Measurements from ENCODE around the gene PDE4D. TPM values are rescaled to one million over a fixed set of nuclear protein-coding genes. Genes with fewer than 3 reads are reported as not detected.
A peak's percentile ranks its signal among the peaks of the same experiment; 100 is the strongest.

Gene PDE4D
- total and polyA plus RNA-seq, 10 of the 15 experiments (the other 5 are each of a cell fraction or from before 2014, with no cell fraction given), result 0.87 to 4.1 (median 2.2) TPM

DNA sequence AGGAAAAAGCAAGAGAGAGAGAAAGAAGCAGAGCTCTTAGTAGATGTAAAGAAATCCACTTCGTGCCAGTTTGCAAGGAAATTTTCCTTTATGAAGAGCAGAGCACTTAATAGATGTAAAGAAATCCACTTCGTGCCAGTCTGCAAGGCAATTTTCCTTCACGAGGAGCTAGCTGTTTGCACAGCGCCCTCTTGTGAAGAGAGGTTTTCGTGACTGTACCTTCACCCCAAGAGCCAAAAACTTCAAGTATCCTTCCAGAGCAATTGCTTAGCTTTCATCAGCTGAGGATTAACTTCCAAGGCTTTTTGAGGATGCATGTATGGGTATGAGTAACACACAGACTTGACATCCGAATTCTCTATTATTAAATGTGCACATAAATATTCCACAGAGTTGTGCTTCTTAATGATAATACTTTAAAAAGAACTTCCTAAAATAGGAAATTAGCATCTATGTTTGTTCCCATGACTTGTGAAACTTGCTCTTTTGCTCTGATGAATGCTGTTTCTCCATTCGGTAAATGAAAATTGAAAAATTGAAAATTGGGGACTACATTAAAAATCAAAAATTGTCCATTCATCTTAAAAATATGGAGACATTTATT is 525.6 kb downstream of the PDE4D start:
- intact Hi-C loops (cut with micrococcal nuclease; ENCODE audit: unreplicated experiment), result loop anchor here (5.0 kb wide), 1 partner anchor 181 kb away; no protein-coding TSS in a partner anchor
- Histone ChIP-seq H3K4me2 (ENCODE audit: control insufficient read depth, insufficient read depth) (no peak overlapping the region), H3K27ac (ENCODE audit: control insufficient read depth, insufficient read depth) (no peak overlapping the region), H2AFZ (ENCODE audit: control insufficient read depth, low read depth, low read length) (no peak overlapping the region), H3K4me3 (no peak overlapping the region), H3K9ac (ENCODE audit: control insufficient read depth, insufficient read depth, low read length) (no peak overlapping the region), H3K27me3 (replicated peaks in 1 of 2; ENCODE audit: control insufficient read depth in 2 of 2, insufficient read depth in 2 of 2, low read length in 1 of 2) (no peaks in the 10 kb centered on the region; a peak in 1 of 4 replicates), H3K36me3 (ENCODE audit: control insufficient read depth in 2 of 2, insufficient read depth in 2 of 2, low read length in 1 of 2) (no peaks in the 10 kb centered on the region), H3K4me1 (ENCODE audit: control insufficient read depth, insufficient read depth, low read length) (no peaks in the 10 kb centered on the region), H4K20me1 (ENCODE audit: control insufficient read depth, insufficient read depth) (no peaks in the 10 kb centered on the region), H3K9me3 (replicated peaks; ENCODE audit: control insufficient read depth, insufficient read depth, low read length) (no peaks in the 10 kb centered on the region; the same call in 2 of the 3 replicates), H3K79me2 (ENCODE audit: control insufficient read depth, insufficient read depth, low read length) (no peaks in the 10 kb centered on the region)
- TF ChIP-seq BHLHE40 (IDR thresholded peaks at IDR 0.05; ENCODE audit: borderline replicate concordance in 1 of 2, low read depth in 2 of 2, low read length in 1 of 2), result no peak
- TF ChIP-seq PML (IDR thresholded peaks at IDR 0.05; ENCODE audit: low read length), result no peak
- TF ChIP-seq TARDBP (IDR thresholded peaks at IDR 0.05; ENCODE audit: borderline replicate concordance), result no peak
- peak; percentile 56; the same call in 1 of the 2 replicates for TF ChIP-seq SMC3 (IDR thresholded peaks at IDR 0.05; ENCODE audit: borderline replicate concordance, low read length)
- no peak for TF ChIP-seq GATAD2B (conservative IDR thresholded peaks at IDR 0.05; ENCODE audit: low read depth)
- no peak for TF ChIP-seq IRF5 (IDR thresholded peaks at IDR 0.05; ENCODE audit: borderline replicate concordance)
- peak; percentile 67 for TF ChIP-seq RAD21 (IDR thresholded peaks at IDR 0.05; ENCODE audit: insufficient read depth, low read depth, low read length)
- TF ChIP-seq ZBED1 (IDR thresholded peaks at IDR 0.05; ENCODE audit: borderline replicate concordance), result no peak
- TF ChIP-seq CTCF (IDR thresholded peaks at IDR 0.05 in 2 of 3, conservative IDR thresholded peaks at IDR 0.05 in 1 of 3; ENCODE audit: control insufficient read depth in 2 of 3, extremely low read depth in 1 of 3, insufficient read depth in 1 of 3, low read depth in 3 of 3, low read length in 3 of 3), result peak; percentile 63 to 67 (median 66)
- TF ChIP-seq ZNF687 (IDR thresholded peaks at IDR 0.05), result no peak
- peak; percentile 54 for FAIRE-seq
- ChIA-PET SMC1A (ENCODE audit: uncharacterized antibody, unreplicated experiment) (interaction anchor here (0.7 to 2.2 kb wide), 8 partner anchors 9 to 333 kb away, joined by 3 to 13 read pairs (median 6); no protein-coding TSS in a partner anchor), POLR2A (no interaction called here), CTCF (interaction anchor here (0.5 to 5.8 kb wide), 24 partner anchors 9 to 1401 kb away, joined by 3 to 98 read pairs (median 4); no protein-coding TSS in a partner anchor), RAD21 (ENCODE audit: unreplicated experiment) (interaction anchor here (1.1 to 1.6 kb wide), 3 partner anchors 10 to 180 kb away, joined by 3 to 10 read pairs (median 4); no protein-coding TSS in a partner anchor)
- in situ Hi-C loops (cut with MboI), result no loop called here
- DNase-seq (ENCODE audit: low read depth, low spot score), result no peak
- BruUV-seq (replicated peaks), result no TSS peak
- 5% methylated on average over 7 of the region's 7 CpGs for WGBS (ENCODE audit: insufficient coverage, insufficient replicate concordance, low lambda C conversion rate, missing lambda C conversion rate)
- ATAC-seq, result peak; percentile 74

Measured in GM12878 (cell line).